ENCODE measurements around the gene NXN.

GRCh38 chr17:975371-975915, 4.1 kb downstream of the NXN start:
- TF ChIP-seq, protein P1, sequence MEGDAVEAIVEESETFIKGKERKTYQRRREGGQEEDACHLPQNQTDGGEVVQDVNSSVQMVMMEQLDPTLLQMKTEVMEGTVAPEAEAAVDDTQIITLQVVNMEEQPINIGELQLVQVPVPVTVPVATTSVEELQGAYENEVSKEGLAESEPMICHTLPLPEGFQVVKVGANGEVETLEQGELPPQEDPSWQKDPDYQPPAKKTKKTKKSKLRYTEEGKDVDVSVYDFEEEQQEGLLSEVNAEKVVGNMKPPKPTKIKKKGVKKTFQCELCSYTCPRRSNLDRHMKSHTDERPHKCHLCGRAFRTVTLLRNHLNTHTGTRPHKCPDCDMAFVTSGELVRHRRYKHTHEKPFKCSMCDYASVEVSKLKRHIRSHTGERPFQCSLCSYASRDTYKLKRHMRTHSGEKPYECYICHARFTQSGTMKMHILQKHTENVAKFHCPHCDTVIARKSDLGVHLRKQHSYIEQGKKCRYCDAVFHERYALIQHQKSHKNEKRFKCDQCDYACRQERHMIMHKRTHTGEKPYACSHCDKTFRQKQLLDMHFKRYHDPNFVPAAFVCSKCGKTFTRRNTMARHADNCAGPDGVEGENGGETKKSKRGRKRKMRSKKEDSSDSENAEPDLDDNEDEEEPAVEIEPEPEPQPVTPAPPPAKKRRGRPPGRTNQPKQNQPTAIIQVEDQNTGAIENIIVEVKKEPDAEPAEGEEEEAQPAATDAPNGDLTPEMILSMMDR (IDR thresholded peaks at IDR 0.05) = no peak
- TF ChIP-seq POLR2A (IDR thresholded peaks at IDR 0.05) (no peak), POLR2AphosphoS5 (IDR thresholded peaks at IDR 0.05) (no peak)

Measured in transverse colon (tissue), 4 donors.